ENCODE results near the gene CD276.

DNA sequence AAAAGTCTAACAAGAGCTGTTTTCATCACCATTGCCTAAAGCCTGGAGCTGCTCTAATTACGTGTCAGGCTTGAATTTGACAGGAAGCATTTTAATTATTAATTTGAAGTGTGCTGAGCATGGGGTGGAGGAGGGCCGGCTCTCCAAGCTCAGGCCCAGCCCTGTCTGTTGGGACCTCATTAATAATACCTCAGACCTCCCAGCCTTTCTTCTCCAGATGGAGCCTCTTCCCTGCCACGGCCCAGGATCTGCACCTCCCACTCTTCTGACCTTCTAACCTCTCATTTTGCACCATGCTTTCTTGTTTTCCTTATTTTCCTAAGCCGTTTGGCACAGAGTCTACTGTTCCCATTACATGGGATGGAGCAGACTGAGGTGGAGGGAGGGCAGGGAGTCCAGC lies 39.0 kb downstream of the CD276 start:
- TF ChIP-seq, protein P1, sequence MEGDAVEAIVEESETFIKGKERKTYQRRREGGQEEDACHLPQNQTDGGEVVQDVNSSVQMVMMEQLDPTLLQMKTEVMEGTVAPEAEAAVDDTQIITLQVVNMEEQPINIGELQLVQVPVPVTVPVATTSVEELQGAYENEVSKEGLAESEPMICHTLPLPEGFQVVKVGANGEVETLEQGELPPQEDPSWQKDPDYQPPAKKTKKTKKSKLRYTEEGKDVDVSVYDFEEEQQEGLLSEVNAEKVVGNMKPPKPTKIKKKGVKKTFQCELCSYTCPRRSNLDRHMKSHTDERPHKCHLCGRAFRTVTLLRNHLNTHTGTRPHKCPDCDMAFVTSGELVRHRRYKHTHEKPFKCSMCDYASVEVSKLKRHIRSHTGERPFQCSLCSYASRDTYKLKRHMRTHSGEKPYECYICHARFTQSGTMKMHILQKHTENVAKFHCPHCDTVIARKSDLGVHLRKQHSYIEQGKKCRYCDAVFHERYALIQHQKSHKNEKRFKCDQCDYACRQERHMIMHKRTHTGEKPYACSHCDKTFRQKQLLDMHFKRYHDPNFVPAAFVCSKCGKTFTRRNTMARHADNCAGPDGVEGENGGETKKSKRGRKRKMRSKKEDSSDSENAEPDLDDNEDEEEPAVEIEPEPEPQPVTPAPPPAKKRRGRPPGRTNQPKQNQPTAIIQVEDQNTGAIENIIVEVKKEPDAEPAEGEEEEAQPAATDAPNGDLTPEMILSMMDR (IDR thresholded peaks at IDR 0.05), result no peak
- TF ChIP-seq POLR2A (IDR thresholded peaks at IDR 0.05), result no peak
